CD4-positive, alpha-beta T cell treated with Interleukin-4 for 4 hours (primary cell): ENCODE measurements around the gene FGFBP2.

ENCODE experiments used
- DNase-seq: peaks from one replicate; pipeline ENCODE4 v3.0.0-alpha.2; 2020

Gene FGFBP2

DNA sequence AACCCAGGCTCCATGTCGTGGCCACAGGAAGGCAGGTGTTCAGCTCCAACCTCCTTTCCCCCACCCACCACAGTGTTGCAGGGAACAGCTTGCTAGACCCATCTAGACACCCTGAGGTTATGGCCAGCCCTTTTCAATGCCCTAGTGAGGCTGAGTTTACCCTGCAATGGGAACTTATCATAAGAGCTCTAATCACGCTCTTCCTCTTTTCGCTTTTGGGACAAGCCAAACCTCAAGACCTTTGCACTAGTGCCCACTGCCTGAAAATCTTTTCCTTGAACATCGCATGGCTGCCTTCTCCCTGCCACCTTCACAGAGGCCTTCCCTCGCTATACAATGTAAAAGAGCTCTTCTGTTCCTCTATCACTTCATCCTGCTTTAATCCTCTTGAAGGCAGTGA, 2.4 kb upstream of the FGFBP2 start:
- DNase-seq: no peak

DNA sequence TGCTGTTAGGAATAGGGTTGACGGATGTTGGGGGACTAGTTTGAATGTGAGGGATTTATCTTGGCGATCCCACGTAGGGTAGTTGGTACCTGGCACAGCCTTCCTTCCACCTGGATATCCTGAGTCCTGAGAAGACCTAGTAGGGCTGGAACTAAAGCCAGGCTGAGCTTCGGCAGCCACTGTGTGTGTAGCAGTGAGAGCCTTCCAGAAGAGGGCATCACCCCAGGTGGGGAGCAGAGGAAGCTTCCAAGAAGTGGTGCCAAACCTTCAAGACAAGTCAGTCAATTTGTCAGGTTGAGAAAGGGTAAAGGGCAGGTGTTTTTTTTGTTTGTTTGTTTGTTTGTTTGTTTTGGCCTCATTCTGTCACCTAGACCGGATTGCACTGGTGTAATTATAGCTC, 1.2 kb upstream of the FGFBP2 start:
- DNase-seq: no peak

DNA sequence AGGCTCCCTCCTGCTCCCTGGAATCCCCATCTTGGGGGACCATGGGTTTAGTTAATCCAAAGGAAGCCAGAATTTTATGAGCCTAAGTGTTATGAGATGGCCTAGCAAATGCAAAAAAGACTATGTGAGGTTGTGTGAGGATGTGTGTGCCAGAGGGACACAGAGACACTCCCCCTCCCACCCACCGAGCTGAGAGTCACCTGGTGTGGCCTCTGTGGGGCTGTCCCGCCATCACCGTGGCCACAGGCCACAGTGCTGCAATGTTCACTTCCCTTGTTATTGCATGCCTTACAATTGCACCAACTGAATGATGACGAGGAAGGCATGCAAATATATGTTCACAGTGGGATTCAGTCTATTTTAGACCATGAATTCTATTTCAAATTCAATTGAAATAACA, 601 bp upstream of the FGFBP2 start:
- DNase-seq: peak; percentile 47

DNA sequence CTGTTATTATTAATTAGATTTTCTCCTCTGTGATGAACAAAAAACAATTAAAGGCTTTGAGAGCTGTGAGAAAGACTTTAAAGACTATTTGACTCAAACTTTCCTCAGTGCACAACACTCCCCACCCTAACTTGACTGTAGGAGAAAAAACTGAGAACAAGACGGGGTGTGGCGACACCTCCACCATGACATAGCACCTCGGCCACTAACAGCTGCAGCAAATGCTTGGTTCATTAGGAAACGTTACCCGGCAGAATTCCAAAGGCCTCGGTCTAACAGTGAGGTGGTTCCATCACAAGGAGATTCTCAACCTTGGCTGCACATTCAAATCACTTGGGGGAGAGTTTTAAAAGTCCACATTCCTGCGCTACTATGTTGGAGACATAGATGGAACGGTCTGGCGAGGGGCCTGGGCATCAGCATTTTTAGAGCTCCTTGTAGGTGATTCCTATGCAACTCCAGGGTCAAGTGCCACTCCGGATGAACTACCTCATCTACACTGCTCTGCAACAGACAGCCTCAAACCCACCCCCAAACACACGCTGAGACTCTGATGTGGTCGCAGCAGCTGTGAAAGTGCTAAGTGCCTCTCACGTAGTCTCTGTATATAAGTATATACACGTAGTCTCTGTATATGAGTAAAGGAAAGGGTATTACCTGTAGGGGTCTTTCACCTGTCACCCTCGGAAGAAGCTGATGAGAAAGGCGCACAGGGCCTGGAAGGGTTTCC, 1.0 kb downstream of the FGFBP2 start:
- peak; percentile 61 for DNase-seq

DNA sequence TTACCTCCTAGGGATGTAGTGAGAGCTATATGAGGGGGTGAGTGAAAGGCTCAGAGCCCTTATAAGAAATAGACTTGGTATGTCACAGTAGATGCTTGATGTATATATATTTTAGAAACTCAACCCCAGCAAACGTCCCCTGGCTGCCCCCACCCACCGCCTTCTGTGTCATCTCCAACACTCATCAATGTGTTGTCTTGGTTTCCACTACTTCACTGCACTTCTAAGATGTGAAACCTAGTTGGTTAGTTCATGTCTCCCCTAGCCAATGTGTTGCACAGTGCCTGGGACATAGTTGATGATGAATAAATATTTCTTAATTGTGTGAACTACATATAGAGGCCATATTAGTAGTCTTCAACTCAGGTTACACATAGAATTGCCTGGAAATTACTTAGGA, 4.4 kb downstream of the FGFBP2 start:
- DNase-seq: peak; percentile 14

DNA sequence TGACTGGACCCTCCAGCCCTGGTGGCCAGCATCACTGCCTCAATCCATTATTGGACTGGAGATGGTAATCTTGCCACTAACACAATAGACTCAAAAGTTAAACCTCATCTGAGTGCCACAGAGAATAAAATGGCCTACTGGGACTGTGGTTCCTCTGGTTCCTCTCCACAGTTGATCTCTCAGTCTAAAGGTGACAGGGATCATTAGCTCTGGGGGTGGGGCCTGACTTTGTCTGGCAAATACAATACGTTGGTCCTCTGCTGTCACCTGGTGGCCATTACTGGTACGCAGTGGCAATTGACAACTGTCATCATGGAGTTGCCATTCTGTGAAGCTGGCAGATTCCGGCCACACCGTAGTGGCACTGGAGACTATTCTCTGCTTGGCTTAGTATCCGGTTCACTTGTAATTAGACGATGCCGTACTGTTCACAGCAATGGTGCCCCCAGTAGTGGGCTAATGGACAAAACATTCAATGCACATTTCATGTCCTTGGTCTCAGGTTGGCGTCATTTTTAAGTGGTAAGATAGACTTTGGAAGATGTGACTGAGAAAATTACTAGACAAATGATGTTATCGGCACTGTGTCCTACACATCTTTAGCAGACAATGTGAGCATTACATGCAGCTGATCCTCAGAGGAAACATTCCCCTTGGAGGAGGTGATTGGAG, 6.7 kb downstream of the FGFBP2 start:
- DNase-seq: peak; percentile 71

DNA sequence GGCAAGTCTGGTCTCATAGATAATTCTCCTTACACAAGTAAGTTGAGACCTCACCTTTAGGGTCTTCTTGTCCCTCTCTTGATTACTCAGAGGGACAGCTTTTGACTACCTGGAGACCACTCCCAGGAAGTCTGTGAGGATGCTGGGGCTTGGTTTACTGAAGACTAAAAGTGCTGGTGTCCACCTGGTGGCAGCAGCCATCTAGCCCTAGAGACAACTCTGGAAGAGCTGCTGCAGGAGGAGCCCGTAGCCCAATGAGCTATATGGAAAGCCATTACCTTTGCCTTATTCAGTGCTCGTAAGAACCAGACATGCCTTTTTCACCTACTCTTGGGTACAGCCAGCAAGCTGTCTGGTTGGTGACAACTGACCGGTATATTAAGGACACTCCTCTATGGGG, 7.3 kb downstream of the FGFBP2 start:
- DNase-seq: no peak

DNA sequence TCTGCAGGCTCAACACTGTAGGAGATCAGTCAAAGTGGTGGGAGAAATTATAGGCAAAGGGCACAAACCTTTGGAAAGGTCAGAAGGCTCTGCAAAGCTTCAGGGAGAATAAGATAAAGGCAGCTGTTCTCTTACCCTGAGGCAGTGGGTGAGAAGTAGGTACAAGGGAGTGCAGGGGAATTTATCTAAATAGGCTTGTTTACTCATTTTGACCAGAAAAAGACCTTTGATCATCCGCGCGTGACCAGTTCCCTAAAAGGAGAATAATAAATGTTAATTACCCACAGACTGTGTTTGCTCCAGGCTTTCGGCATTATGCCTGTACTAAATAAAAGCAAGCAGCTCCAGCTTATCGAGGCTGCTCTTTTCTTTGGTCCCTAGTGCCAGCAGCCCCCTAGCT, 9.3 kb downstream of the FGFBP2 start:
- no peak for DNase-seq

DNA sequence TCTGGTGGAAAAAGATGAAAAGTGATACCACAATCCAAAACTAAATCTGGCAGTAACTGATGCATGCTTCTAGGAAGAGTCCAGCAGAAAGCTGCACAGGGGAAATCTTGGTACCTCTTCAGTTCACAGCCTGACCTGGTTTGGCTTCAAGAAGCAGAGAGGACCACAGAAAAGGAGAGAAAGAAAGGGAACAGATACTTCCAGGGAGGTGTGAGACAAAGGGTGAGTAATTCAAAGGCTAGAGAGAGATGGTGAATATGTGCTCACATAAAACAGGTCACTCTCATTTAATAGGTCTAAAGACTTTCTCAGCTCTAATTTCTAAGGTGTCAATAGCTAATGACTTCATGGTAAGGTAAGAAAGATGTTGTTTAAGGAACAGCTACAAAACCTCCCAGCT, 11.2 kb downstream of the FGFBP2 start:
- no peak for DNase-seq

DNA sequence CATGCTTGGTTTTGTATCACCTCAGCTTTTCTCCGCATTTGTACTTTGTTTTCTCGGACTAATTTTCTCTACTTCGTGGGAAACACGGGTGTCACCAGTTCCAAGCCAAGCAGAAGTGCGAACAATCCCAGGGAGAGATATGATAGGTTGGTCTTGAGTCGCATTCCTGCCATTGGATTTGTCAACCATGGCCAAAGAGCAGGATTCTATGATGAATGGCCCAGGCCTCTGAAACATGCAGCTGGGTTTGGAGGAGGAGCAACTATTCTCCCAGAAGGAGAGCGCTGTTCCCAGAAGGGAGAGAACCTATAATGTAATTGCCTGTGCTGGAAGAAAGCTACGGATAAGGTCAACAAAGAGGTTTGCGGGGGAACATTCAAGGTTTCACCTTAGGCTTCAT, 14.1 kb downstream of the FGFBP2 start:
- DNase-seq: no peak

DNA sequence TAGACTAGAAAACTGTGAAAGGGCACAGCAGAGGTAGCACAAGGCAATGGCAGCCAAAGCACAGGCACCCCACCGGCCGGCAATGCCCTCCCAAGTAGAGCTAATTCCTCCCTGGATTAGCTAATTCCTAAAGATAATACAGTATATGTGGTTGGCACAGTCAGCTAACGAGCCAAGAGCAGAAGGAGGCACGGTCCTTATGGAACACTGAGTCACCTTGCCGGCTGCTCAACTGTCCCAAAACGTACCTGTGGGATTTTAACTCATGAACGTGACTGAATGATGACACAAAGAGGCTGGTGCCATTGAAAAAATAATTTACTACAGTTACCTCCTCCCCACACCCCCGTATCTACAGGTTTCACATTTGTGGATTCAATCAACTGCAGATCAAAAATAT, 15.3 kb downstream of the FGFBP2 start:
- DNase-seq: no peak

DNA sequence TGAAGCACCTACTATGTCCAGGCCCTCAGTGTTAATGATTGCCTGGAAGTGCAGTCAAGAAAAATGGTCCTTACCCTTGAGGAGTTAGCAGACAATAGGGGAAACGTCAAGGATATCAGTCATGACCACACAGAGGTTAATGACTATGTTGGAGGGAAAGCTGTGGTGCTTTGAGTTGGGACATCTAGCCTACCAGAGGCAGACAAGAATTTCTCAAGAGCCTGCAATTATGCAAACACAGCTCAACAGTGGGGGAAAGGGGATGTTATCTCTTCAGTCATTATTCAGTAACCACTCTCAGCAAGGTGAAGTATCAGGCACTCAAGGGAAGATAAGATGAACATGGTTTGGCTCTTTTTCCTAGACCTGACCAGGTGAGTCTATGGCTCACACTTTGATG, 17.5 kb downstream of the FGFBP2 start:
- no peak for DNase-seq

DNA sequence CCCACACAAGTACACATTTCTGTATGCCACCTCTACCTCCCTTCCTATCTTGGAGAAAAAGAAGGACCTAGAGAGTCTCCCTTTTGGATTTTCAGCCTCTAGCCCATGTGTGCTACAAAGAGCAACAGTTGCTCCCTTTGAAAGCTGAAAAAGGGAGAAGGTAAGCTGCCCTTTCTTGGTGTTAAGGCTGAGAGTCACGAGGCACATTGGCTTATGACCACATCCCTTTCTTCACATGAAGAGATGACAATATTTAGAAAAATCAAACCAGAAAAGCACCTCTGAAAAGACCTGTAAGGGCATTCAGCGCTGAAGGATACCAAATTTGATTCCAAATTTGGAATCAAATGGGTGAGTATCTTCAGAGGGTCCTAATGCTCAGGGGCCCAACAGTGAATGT, 18.1 kb downstream of the FGFBP2 start:
- DNase-seq: no peak

DNA sequence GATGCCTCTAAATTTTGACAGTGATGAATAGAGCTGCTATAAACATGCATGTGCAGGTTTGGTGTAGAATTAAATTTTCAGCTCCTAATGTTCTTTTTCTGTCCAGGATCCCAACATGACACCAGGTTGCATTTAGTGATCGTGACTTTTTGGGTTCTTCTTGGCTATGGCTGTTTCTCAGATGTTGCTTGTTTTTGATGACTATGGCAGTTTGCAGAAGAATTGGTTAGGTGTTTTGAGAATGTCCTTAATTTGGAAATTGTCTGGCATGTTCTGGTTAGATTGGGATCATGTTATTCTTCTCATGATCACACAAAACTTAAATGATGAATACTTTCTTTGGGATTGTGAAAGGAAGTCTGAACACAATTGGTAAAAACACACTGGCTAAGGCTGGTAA, 20.7 kb downstream of the FGFBP2 start:
- DNase-seq: no peak

DNA sequence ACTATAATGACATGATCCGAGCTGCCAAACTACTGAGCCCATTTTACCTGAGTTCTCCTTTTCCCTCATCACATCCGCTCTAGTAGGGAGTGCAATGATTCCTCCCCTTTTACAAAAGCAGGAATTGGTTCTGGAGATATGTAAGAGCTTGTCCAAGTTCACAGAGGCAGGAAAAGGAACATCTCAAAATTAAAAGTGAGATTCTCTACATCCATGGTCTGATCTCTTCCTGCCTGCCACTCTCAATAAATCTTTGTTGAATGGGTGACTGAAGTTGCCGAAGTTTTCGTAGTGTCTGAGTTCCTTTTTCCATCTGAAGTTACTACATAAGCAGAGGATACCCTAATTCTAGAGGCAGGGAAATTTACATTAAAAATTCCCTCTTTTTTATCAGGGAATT, 24.3 kb downstream of the FGFBP2 start, which contains the start of gene FGFBP1:
Gene FGFBP1, minus strand, starts transcription at position 101 of the 400 bp plus-strand sequence. CDS start 2,108 bp downstream, outside the sequence.
- no peak for DNase-seq

DNA sequence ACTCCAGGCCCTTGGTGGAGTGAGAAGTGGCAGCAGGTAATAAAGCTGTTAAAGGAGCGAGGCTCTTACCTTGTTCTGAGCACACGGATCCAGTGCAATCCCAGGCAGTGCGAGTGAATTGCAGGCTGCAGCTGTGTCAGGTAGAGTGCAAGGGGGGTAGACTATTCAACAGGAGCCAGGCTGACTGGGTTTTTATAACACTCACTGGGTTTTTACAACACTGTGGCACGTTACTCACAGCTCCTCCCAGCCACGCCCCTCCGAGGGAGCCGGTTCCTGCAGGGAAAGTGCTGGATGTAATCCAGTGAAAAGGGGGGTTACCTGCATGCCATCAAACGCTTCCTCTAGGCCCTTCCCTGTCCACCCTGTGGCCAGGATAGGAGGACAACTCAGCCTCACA, 24.8 kb downstream of the FGFBP2 start:
- DNase-seq: no peak

DNA sequence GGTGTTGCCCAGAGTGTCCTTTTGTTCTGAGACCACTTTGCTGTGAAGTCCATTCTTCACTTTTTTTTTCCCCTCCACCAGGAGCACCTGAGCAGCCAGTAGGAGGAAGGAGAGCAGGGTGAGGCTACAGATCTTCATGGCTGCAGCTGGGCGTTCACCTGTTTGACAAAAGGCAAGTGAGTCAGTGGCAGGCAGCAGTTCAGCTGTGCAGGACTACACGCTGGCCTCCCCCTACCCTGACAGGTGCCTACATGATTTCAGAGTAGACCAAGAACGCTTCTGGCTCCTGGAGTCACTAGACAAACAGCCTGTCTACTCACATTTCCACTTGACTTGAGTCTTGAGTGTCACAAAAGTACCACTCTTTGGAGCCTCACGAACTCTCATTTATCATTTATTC, 26.5 kb downstream of the FGFBP2 start:
- DNase-seq: no peak

DNA sequence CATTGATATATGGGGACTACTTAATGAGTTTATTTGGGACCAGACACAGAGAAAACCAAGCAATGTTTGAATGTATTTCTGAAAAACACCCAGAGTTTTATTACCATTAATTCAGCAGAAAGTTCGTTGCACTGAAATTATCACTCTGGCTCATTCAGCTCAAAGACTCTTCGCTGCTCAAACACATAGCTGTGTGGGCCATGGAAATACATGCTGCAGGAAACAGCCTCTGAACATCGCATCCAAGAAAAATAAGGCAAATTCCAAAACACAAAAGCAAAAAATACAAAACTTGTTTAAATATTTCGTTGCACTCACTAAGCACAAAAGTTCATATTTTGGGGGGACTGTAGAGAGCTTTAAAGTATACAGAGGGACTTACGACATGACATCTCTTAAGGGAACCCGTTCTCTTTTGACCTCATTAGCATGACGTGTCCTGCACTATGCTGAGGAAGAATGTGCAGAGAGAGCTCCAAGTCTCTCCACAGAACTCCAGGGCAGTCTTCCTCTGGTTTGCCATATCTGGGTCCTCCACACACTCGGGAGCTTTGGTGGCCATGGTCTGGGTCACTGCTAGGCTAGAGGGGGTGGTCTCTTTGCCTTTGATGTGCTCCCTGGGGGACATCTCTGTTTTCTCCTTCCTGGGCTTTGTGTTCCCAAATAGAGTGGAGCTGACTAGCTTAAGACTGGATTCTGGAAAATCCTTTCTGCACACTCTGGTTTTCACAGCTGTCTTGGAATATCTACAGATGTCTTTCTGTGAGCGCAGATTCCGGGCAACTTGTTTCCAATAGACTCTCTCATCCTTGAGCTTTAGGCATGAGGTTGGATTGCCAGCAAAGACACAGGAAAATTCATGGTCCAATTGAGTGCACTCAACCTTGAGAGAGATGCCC, 27.2 kb downstream of the FGFBP2 start:
- DNase-seq: no peak

DNA sequence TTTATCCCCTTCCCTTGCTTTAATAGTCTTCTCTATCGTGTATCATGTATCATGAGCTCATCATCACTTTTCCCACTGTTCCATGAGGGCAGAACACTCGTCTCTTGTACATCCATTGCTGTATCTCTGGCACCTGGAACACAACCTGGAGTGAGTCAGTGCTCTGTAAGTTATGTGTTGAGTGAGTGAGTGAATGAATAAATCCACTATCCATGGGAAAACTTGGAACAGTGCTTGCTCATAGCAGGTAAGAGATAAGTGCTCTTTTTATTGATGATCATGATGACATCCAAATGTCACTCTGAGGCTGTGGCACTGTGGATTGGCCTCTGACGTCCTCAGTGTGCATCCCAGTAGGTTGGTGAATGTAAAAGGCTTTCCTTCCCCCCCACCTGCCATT, 28.7 kb downstream of the FGFBP2 start:
- DNase-seq: no peak

DNA sequence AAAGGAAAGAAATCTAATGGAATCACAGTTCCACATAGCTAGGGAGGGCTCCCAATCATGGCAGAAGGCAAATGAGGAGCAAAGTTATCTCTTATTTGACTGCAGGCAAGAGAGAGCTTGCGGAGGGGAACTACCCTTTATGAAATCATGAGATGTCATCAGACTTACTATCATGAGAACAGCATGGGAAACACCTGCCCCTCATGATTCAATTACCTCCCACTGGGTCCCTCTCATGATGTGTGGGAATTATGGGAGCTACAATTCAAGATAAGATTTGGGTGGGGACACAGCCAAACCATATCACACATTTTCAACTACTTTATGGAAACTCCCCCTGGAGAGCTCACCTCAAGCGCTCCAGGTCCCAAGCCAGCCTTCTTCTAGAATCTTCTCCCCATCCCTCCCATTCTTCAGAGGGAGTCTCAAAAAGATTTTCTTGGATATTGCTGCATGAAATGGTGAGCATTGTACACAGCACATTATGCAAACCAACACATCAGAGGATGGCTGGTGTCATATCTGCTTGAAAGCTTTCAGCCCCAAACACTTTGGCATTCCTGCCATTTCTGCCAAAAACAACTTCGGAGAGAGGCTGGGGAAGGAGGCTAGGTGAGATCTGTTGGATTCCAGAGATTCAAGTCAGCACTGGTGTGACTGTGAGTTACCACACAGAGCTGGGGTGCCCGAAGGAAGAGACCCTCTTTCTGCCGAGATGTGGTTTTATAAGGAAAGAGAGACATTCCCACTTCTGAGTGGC, 31.3 kb downstream of the FGFBP2 start:
- no peak for DNase-seq

DNA sequence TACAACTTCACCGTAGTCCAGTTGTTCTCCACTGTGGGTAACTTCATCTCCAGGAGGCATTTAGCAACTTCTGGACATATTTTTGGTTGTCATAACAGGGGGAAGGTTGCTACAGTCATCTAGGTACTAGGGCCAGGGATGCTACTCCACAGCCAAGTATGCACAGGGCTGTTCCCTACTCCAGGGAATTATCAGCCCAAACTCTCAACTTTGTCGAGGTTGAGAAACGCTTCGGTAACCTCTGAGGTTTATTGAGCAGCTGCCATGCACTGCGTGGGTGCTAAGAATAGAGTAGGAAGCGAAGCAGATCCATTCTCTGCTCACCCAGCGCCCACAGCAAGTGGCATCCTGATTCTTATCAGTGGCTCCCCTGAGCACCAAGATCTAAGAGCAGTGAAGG, 32.7 kb downstream of the FGFBP2 start:
- DNase-seq: no peak

DNA sequence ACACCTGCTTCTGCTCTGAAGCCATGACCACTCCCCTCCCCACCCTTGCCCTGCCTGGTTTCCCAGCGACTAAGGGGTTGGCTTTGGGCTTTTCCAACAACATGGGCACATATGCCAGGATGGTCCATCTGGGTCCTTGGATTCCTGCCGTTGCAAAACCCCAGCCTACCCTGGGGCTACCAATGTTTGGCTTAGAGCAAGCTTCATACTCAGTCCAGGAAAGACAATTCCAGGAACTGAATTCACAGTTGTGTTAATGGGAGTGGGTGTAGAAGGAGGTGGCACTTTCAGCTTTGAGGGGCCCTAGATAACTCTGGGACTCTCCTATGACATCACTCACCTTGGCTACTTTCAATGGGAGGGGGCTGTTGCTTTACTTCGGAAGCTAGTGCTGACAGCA, 33.4 kb downstream of the FGFBP2 start:
- no peak for DNase-seq

DNA sequence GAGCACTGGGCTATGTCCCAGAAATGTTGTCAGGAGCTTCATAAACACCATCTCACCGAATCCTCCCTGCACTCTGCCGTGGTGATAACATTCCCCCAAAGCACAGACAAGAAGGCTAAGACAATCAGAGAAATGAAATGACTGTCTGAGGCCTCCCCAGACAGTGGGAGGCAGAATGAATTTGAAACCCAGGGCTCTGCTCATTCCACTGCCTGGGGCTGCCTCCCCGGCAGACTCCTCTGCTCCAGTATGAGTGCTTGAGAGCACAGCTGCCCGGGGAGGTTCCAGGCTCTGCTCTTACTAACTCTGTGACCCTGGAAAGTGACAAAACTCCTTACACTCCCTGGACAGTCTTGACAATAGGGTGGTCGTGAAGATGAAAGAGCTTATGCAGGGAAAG, 34.1 kb downstream of the FGFBP2 start:
- no peak for DNase-seq
